ENCODE results near the gene FAM9C. TPM values are rescaled to one million over a fixed set of nuclear protein-coding genes. Genes with fewer than 3 reads are reported as not detected.
"Not testable (repeated sequence)": the region's sequence is repeated elsewhere in the genome, so short reads cannot be mapped to it uniquely, and the experiment has no call there.

Gene FAM9C
- total RNA-seq (not detected), total RNA-seq (0 to 0.46 reads per million in 2 donors)

- no peak for DNase-seq
These were observed at the start of gene FAM9C for GRCh38 chrX:13044441-13044840. Gene FAM9C (minus strand): TSS chrX:13044620. CDS start chrX:13043789, 831 bp downstream.

GRCh38 chrX:13093529-13094140 lies 49.2 kb upstream of the FAM9C start:
- Mint-ChIP-seq H3K4me1 (peaks cover 31% of the 10 kb centered on the region), H3K4me3 (peak overlapping the region; percentile 76), H3K27me3 (no peaks in the 10 kb centered on the region), H3K36me3 (ENCODE audit: low read depth) (no peaks in the 10 kb centered on the region), H3K27ac (peak overlapping the region; percentile 99)
- no peaks in the 10 kb centered on the region for H3K9me3 ChIP-seq (ENCODE audit: control insufficient read depth, low read length, poor library complexity, severe bottlenecking)
- DNase-seq, result peak in 1 of 3 donors; percentile 8
- ATAC-seq, result peak; percentile 13

More at GRCh38 chrX:13044441-13044840, at the start of gene FAM9C:
- peak within 1 kb of the TSS; percentile 37 for H3K27ac Mint-ChIP-seq
- no peaks in the 10 kb centered on the region for H3K27me3 Mint-ChIP-seq
- H3K36me3 Mint-ChIP-seq (ENCODE audit: low read depth), result no peaks in the 10 kb centered on the region
- H3K9me3 ChIP-seq (ENCODE audit: control insufficient read depth, low read length, poor library complexity, severe bottlenecking), result no peaks in the 10 kb centered on the region
- no peak for ATAC-seq
- no peak within 1 kb of the TSS for H3K4me3 Mint-ChIP-seq
- H3K4me1 Mint-ChIP-seq, result peaks cover 13% of the 10 kb centered on the region

DNA sequence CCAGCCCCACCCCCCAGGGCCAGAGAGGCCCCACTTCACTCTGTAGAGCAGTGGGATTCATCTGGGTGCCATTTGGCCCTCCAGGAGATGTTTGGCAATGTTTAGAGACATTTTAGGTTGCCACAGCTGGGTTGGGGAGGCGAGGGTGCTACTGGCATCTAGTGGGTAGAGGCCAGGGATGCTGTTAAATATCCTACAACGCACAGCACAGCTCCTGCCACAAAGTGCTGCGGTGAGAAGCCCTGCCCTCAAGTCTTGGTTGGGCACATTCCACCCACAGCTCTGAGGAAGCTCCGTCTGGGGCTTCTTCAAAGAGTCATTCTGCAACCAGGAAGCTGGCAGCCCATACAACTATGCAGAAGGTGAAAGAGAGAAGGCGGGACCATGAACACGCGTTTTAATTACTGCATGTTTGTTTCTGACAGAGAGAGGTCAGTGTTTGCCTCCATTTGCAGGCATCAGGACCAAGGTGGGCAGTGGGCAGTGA lies 48.1 kb upstream of the FAM9C start:
- H3K9me3 ChIP-seq (ENCODE audit: control insufficient read depth, low read length, poor library complexity, severe bottlenecking), result no peaks in the 10 kb centered on the region
- Mint-ChIP-seq H3K4me1 (peaks cover 41% of the 10 kb centered on the region), H3K27ac (peak overlapping the region; percentile 99), H3K36me3 (ENCODE audit: low read depth) (no peaks in the 10 kb centered on the region), H3K27me3 (no peaks in the 10 kb centered on the region), H3K4me3 (peak overlapping the region; percentile 77)
- ATAC-seq, result peak; percentile 77
- DNase-seq, result peak; percentile 41 to 71 (median 56)

DNA sequence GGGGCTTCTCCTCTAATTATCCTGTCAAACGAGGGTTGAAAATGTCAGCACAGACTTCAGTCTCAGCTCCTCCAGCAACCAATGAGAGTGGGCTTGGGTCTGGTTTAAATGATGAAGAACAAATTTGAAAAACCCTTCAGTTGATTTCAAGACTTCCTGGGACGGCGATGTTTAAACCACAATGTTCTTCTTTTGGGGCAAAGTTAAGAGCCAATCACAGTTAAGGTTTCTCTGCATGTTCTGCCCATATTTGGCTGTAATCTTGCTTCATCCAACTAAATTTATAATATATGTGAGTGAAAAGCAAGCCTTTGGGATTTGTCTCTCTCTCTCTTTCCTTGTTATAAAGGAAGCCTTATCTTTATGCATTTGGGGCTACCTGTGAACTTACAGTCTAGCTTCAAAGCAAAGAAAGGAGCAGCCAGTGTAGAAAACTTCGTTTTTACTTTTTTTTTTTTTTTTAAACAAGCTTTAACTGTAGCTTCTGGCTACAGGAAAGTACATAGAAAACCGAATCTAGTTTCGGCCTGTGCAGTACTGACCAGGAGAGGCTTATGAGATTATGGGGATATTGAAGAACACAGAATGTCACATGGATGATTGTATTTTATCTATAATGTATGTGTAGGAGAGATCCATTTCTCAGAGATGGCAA lies 46.8 kb upstream of the FAM9C start:
- DNase-seq, result no peak
- no peaks in the 10 kb centered on the region for H3K9me3 ChIP-seq (ENCODE audit: control insufficient read depth, low read length, poor library complexity, severe bottlenecking)
- Mint-ChIP-seq H3K4me3 (peak overlapping the region; percentile 57), H3K36me3 (ENCODE audit: low read depth) (no peaks in the 10 kb centered on the region), H3K4me1 (peaks cover 46% of the 10 kb centered on the region), H3K27ac (peak overlapping the region; percentile 99), H3K27me3 (no peaks in the 10 kb centered on the region)
- peak; percentile 7 for ATAC-seq

DNA sequence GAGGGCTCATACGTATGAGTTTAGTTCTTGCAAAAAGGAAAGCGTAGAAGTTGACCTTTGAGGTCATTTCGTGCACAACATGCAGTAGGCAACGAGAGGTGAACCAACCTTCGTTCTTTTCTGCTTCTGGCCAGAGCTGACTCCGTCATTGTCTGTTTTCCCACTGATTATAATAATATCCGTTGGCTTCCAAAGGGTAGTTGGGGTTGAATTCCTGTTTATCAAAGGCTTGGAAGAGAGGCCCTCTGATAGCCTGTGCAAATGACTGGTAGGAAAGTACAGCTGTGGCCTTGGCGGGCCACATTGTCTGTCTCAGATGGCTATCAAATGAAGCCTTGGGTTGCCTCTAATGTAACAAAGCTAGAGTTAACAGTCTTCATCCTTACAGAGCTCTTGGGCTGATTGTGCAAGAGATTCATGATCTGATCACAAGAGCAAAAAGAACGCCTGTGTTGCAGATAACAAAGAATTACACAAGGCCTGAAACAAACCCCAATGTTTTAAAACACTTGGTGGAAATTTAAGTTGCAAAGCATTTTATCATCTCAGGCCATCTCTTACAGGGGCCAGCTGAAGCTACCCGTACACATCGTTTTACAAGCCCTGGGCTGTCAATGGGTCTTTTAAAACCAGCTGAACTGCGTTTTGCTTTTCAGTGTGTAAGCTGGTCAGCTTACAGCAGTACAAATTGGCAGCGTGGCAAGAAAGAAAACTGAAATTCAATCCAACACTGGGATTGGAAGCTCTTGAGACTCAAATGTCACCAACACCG lies 46.1 kb upstream of the FAM9C start:
- ATAC-seq (no peak), DNase-seq (no peak)
- Mint-ChIP-seq H3K4me1 (peaks cover 45% of the 10 kb centered on the region), H3K4me3 (peak overlapping the region; percentile 57), H3K27me3 (no peaks in the 10 kb centered on the region), H3K36me3 (ENCODE audit: low read depth) (no peaks in the 10 kb centered on the region), H3K27ac (peak overlapping the region; percentile 99)
- no peaks in the 10 kb centered on the region for H3K9me3 ChIP-seq (ENCODE audit: control insufficient read depth, low read length, poor library complexity, severe bottlenecking)

DNA sequence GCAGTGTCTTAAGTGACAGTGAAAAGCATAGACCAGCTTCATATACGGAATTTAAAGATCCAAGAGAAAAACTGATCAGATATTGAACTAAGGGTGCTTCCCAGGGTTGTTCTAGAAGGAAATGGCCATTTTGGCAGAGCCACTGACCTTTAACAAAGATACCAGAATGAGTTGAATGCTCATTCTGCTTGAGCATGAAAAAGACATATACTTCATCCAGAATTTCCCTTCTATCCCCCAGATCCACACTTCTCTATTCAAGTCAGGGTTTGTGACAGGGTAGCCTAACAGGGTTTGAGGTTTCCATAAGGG lies 45.6 kb upstream of the FAM9C start:
- Mint-ChIP-seq H3K27ac (peak overlapping the region; percentile 99), H3K36me3 (ENCODE audit: low read depth) (no peaks in the 10 kb centered on the region), H3K27me3 (no peaks in the 10 kb centered on the region), H3K4me3 (peak overlapping the region; percentile 47), H3K4me1 (peaks cover 45% of the 10 kb centered on the region)
- no peak for DNase-seq
- H3K9me3 ChIP-seq (ENCODE audit: control insufficient read depth, low read length, poor library complexity, severe bottlenecking), result no peaks in the 10 kb centered on the region
- ATAC-seq, result no peak

DNA sequence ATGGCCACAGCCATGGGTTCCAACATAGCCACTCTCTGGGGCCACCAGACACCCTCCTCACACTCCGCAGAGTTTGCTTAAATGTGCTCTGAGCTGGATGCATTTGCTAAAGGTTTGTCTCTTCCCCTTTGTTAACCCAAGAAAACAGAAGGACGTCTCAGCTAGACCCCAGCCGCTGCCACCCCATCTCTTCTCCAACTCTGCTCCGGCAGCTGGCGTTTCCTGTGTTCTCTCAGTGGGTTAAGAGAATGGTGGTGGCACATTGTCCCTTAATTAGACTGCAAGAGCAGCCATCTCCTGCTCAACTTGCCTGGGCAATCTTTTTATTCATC lies 43.7 kb upstream of the FAM9C start:
- Mint-ChIP-seq H3K27ac (peak overlapping the region; percentile 99), H3K4me1 (peaks cover 34% of the 10 kb centered on the region), H3K36me3 (ENCODE audit: low read depth) (no peaks in the 10 kb centered on the region), H3K4me3 (peak overlapping the region; percentile 79), H3K27me3 (no peaks in the 10 kb centered on the region)
- ATAC-seq, result no peak
- no peaks in the 10 kb centered on the region for H3K9me3 ChIP-seq (ENCODE audit: control insufficient read depth, low read length, poor library complexity, severe bottlenecking)
- DNase-seq, result no peak

GRCh38 chrX:13087322-13088155 lies 43.1 kb upstream of the FAM9C start:
- H3K9me3 ChIP-seq (ENCODE audit: control insufficient read depth, low read length, poor library complexity, severe bottlenecking), result no peaks in the 10 kb centered on the region
- ATAC-seq (peak; percentile 71), DNase-seq (peak in 2 of 3 donors; percentile 22 to 41)
- Mint-ChIP-seq H3K27me3 (no peaks in the 10 kb centered on the region), H3K36me3 (ENCODE audit: low read depth) (no peaks in the 10 kb centered on the region), H3K27ac (peak overlapping the region; percentile 99), H3K4me3 (peak overlapping the region; percentile 79), H3K4me1 (peaks cover 33% of the 10 kb centered on the region)

- Mint-ChIP-seq H3K4me3 (peak overlapping the region; percentile 79), H3K27ac (peak overlapping the region; percentile 99), H3K4me1 (peaks cover 38% of the 10 kb centered on the region)
- H3K36me3 Mint-ChIP-seq (ENCODE audit: low read depth); H3K9me3 ChIP-seq (ENCODE audit: control insufficient read depth, low read length, poor library complexity, severe bottlenecking); H3K27me3 Mint-ChIP-seq; DNase-seq; ATAC-seq: not testable (repeated sequence)
These were observed 42.4 kb upstream of the FAM9C start for GRCh38 chrX:13086793-13087321.

DNA sequence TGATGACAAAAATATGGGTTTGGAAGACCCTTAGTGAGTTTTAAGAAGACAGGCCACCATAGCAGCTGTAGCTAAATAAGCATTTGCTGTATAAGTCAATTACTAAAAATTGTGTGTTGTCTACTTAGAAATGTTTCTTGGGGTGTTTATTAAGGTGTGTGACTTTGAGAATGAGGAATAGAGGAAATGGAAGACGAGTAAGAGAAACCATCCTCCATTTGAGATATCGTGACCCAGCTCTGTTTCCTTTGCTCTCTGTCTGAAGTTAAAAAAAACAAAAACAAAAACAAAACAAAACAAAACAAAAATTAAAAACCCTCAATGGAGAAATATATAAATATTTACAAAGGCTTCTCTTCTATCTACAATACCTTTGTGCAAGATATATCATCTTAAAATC lies 41.7 kb upstream of the FAM9C start:
- Mint-ChIP-seq H3K4me3 (peak overlapping the region; percentile 63), H3K4me1 (peaks cover 43% of the 10 kb centered on the region), H3K36me3 (ENCODE audit: low read depth) (no peaks in the 10 kb centered on the region), H3K27ac (peak overlapping the region; percentile 99), H3K27me3 (no peaks in the 10 kb centered on the region)
- DNase-seq (no peak), ATAC-seq (no peak)
- H3K9me3 ChIP-seq (ENCODE audit: control insufficient read depth, low read length, poor library complexity, severe bottlenecking), result no peaks in the 10 kb centered on the region

DNA sequence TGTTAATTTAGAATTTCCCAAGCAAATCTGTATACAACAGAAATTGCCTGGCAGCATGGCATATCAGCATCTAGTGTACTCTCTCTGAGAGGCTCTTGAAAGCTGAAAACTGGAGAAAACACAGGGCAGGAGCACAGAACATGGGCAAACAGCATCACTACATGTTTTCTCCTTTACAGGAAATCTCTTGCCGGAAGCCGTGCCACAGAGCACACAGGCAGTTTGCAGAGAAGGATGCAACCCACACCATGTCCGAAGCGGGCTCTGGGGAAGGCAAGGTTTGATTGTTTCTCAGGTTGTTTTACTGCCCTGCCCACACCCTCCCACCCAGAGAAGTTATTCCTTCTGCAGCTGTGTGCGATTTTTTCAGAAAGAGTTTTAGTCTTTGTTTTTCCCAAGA lies 41.1 kb upstream of the FAM9C start:
- DNase-seq (peak in 1 of 3 donors; percentile 22), ATAC-seq (peak; percentile 29)
- Mint-ChIP-seq H3K4me3 (peak overlapping the region; percentile 63), H3K36me3 (ENCODE audit: low read depth) (no peaks in the 10 kb centered on the region), H3K4me1 (peaks cover 47% of the 10 kb centered on the region), H3K27ac (peak overlapping the region; percentile 99), H3K27me3 (no peaks in the 10 kb centered on the region)
- no peaks in the 10 kb centered on the region for H3K9me3 ChIP-seq (ENCODE audit: control insufficient read depth, low read length, poor library complexity, severe bottlenecking)

GRCh38 chrX:13084611-13085010 lies 40.2 kb upstream of the FAM9C start:
- no peak for DNase-seq
- no peak for ATAC-seq
- Mint-ChIP-seq H3K36me3 (ENCODE audit: low read depth) (no peaks in the 10 kb centered on the region), H3K27me3 (no peaks in the 10 kb centered on the region), H3K4me3 (no peak overlapping the region), H3K4me1 (peaks cover 50% of the 10 kb centered on the region), H3K27ac (peak overlapping the region; percentile 99)
- H3K9me3 ChIP-seq (ENCODE audit: control insufficient read depth, low read length, poor library complexity, severe bottlenecking), result no peaks in the 10 kb centered on the region

Data from T-helper 17 cell (primary cell).